Neural cell (in vitro differentiated cells): Measurements from ENCODE around the gene MUC21. TPM values are rescaled to one million over a fixed set of nuclear protein-coding genes. Genes with fewer than 3 reads are reported as not detected.

Experiments used
- H2AFZ ChIP-seq: fragments of 200-600, 300-800 bp; sonication (generic), shearing (Covaris generic); 2 replicates; pipeline ENCODE4 v1.6.0; 2014; ENCODE audit warnings: low read depth, mild to moderate bottlenecking, antibody characterized with exemption, low read length, moderate library complexity
- H3F3A ChIP-seq: fragments of 200-600 bp; shearing (Covaris generic); 2 replicates; pipeline ENCODE4 v1.6.1; 2016; ENCODE audit warnings: mild to moderate bottlenecking, moderate library complexity, mixed read lengths, antibody characterized with exemption, low read length; ENCODE audit not compliant: insufficient read depth, poor library complexity, severe bottlenecking
- H3K27ac ChIP-seq: fragments of 200-600, 300-800 bp; sonication (generic), shearing (Covaris generic); 2 replicates; pipeline ENCODE4 v1.5.1; 2014; ENCODE audit warnings: mild to moderate bottlenecking, low read length, moderate library complexity
- H3K27me3 ChIP-seq: fragments of 300-800, 200-600 bp; sonication (generic), shearing (Covaris generic); 2 replicates; pipeline ENCODE4 v1.6.0; 2014; ENCODE audit warnings: mild to moderate bottlenecking, low read depth, low read length, moderate library complexity; ENCODE audit not compliant: insufficient read depth
- H3K36me3 ChIP-seq: fragments of 300-800, 200-600 bp; sonication (generic), shearing (Covaris generic); 2 replicates; pipeline ENCODE4 v1.5.1; 2014; ENCODE audit warnings: mild to moderate bottlenecking, antibody characterized with exemption, low read length, moderate library complexity; ENCODE audit not compliant: insufficient read depth
- H3K4me2 ChIP-seq: fragments of 300-800, 200-600 bp; sonication (generic), shearing (Covaris generic); 2 replicates; pipeline ENCODE4 v1.6.0; 2014; ENCODE audit warnings: mild to moderate bottlenecking, low read length
- H3K4me3 ChIP-seq: fragments of 300-800, 200-600 bp; sonication (generic), shearing (Covaris generic); 2 replicates; pipeline ENCODE4 v1.5.1; 2014; ENCODE audit warnings: mild to moderate bottlenecking, low read length, moderate library complexity
- H3K79me2 ChIP-seq: fragments of 200-600 bp; shearing (Covaris generic); replicated peaks from 2 replicates; pipeline ENCODE4 v1.6.0; 2014; ENCODE audit warnings: mild to moderate bottlenecking, low read length, moderate library complexity; ENCODE audit not compliant: insufficient read depth
- H3K9ac ChIP-seq: fragments of 300-800, 200-600 bp; sonication (generic), shearing (Covaris generic); 2 replicates; pipeline ENCODE4 v1.6.1; 2016; ENCODE audit warnings: mild to moderate bottlenecking, low read length, mixed read lengths
- H3K9me2 ChIP-seq: fragments of 200-600 bp; shearing (Covaris generic); 2 replicates; pipeline ENCODE4 v1.6.1; 2016; ENCODE audit warnings: mild to moderate bottlenecking, low read length, mixed read lengths; ENCODE audit not compliant: insufficient read depth
- H3K9me3 ChIP-seq: fragments of 200-600, 300-800 bp; sonication (generic), shearing (Covaris generic); 2 replicates; pipeline ENCODE4 v1.6.1; 2016; ENCODE audit warnings: mild to moderate bottlenecking, mixed run types, low read length, moderate library complexity, mixed read lengths
- H4K20me1 ChIP-seq: fragments of 200-600 bp; shearing (Covaris generic); 2 replicates; pipeline ENCODE4 v1.6.1; 2016; ENCODE audit warnings: mild to moderate bottlenecking, mixed run types; ENCODE audit not compliant: insufficient read depth
- CTCF ChIP-seq: fragments of 450-650 bp; IDR thresholded peaks from 2 replicates; pipeline ENCODE4 v1.5.1; 2014; ENCODE audit warnings: antibody characterized with exemption, mild to moderate bottlenecking, moderate library complexity; ENCODE audit not compliant: poor library complexity, severe bottlenecking
- EP300 ChIP-seq: fragments of 450-650 bp; conservative IDR thresholded peaks from 2 replicates; pipeline ENCODE4 v1.6.1; 2014; ENCODE audit warnings: antibody characterized with exemption, mild to moderate bottlenecking, moderate library complexity; ENCODE audit not compliant: poor library complexity, severe bottlenecking
- EZH2 ChIP-seq: fragments of 200-600, 300-800 bp; shearing (Covaris generic), sonication (generic); IDR thresholded peaks from 2 replicates; pipeline ENCODE4 v1.6.1; 2014; ENCODE audit warnings: antibody characterized with exemption, low read length, borderline replicate concordance, mild to moderate bottlenecking; ENCODE audit not compliant: insufficient read depth, poor library complexity, severe bottlenecking
- MXI1 ChIP-seq: fragments of 450-650 bp; conservative IDR thresholded peaks from 2 replicates; pipeline ENCODE4 v1.6.1; 2014; ENCODE audit warnings: antibody characterized with exemption, mild to moderate bottlenecking; ENCODE audit not compliant: poor library complexity, severe bottlenecking
- POLR2AphosphoS5 ChIP-seq: IDR thresholded peaks from 2 replicates; pipeline ENCODE4 v1.6.1; 2012
- RAD21 ChIP-seq: fragments of 450-650 bp; conservative IDR thresholded peaks from 2 replicates; pipeline ENCODE4 v1.6.1; 2014; ENCODE audit warnings: antibody characterized with exemption, mild to moderate bottlenecking, moderate library complexity
- REST ChIP-seq: IDR thresholded peaks from 2 replicates; pipeline ENCODE4 v1.6.1; 2012; ENCODE audit warnings: borderline replicate concordance
- SMC3 ChIP-seq: fragments of 450-650 bp; conservative IDR thresholded peaks from 2 replicates; pipeline ENCODE4 v1.6.1; 2014; ENCODE audit warnings: antibody characterized with exemption, mild to moderate bottlenecking, moderate library complexity; ENCODE audit not compliant: poor library complexity
- TAF1 ChIP-seq: IDR thresholded peaks from 2 replicates; pipeline ENCODE4 v1.6.1; 2012; ENCODE audit warnings: low read depth
- polyA plus RNA-seq: library from polyadenylated mRNA; depleted of rRNA; stranded (reverse); fragments of >200 nt; gene quantifications from 2 replicates; pipeline ENCODE4 v1.2.3, GENCODE V29; 2014

MUC21 gene
- polyA plus RNA-seq, 1 donor from 2014 or later = not detected

GRCh38 chr6:30945281-30945680, 38.2 kb upstream of the MUC21 start:
- Histone ChIP-seq H3K27ac (no peak overlapping the region), H3K9ac (no peak overlapping the region), H3F3A (no peaks in the 10 kb centered on the region), H3K27me3 (no peaks in the 10 kb centered on the region), H2AFZ (no peak overlapping the region), H3K79me2 (no peaks in the 10 kb centered on the region), H3K9me2 (no peaks in the 10 kb centered on the region), H3K36me3 (no peaks in the 10 kb centered on the region), H4K20me1 (no peaks in the 10 kb centered on the region), H3K4me2 (no peak overlapping the region), H3K4me3 (no peak overlapping the region), H3K9me3 (no peaks in the 10 kb centered on the region)
- no peak for TF ChIP-seq TAF1
- TF ChIP-seq REST = no peak
- TF ChIP-seq EP300 = no peak
- TF ChIP-seq CTCF = no peak
- no peak for TF ChIP-seq POLR2AphosphoS5
- TF ChIP-seq EZH2 = no peak
- TF ChIP-seq SMC3 = no peak
- no peak for TF ChIP-seq RAD21
- TF ChIP-seq MXI1 = no peak

GRCh38 chr6:30947231-30947630, 36.3 kb upstream of the MUC21 start:
- Histone ChIP-seq H3K27ac (no peak overlapping the region), H3K9ac (no peak overlapping the region)

More at GRCh38 chr6:30947231-30947630, 36.3 kb upstream of the MUC21 start:
- no peaks in the 10 kb centered on the region for H3K36me3 ChIP-seq
- H3F3A ChIP-seq = no peaks in the 10 kb centered on the region
- no peaks in the 10 kb centered on the region for H3K27me3 ChIP-seq
- no peak overlapping the region for H2AFZ ChIP-seq
- H3K79me2 ChIP-seq = no peaks in the 10 kb centered on the region
- H3K4me3 ChIP-seq = no peak overlapping the region
- H3K4me2 ChIP-seq = no peak overlapping the region
- H4K20me1 ChIP-seq = no peaks in the 10 kb centered on the region
- H3K9me3 ChIP-seq = peaks cover 6% of the 10 kb centered on the region
- no peak for TF ChIP-seq TAF1
- no peak for TF ChIP-seq POLR2AphosphoS5
- no peak for TF ChIP-seq SMC3
- no peak for TF ChIP-seq REST
- TF ChIP-seq RAD21 = no peak
- no peak for TF ChIP-seq EZH2
- no peak for TF ChIP-seq MXI1
- TF ChIP-seq EP300 = no peak
- no peak for TF ChIP-seq CTCF
- no peaks in the 10 kb centered on the region for H3K9me2 ChIP-seq
